Stimulated activated CD4-positive, alpha-beta T cell treated with anti-CD3 and anti-CD28 coated beads, Interleukin-4, amount 100 ng/mL, for 4 hours (primary cell): Measurements from ENCODE around the gene VPS39.

ENCODE experiments used
- DNase-seq, 2 experiments: peaks; one replicate each; pipeline ENCODE4 v3.0.0-alpha.2; 2020

Gene VPS39

GRCh38 chr15:42194513-42194912 lies 13.6 kb downstream of the VPS39 start:
- DNase-seq: no peak

- DNase-seq: no peak
Observed at GRCh38 chr15:42193383-42193782, 14.7 kb downstream of the VPS39 start.

- no peak for DNase-seq
Observed at GRCh38 chr15:42191610-42192346, 16.3 kb downstream of the VPS39 start.

GRCh38 chr15:42190370-42190769 lies 17.7 kb downstream of the VPS39 start:
- DNase-seq: no peak

GRCh38 chr15:42185801-42186200 lies 22.3 kb downstream of the VPS39 start:
- DNase-seq: no peak

GRCh38 chr15:42184736-42185135 lies 23.4 kb downstream of the VPS39 start:
- no peak for DNase-seq

GRCh38 chr15:42184296-42184695 lies 23.8 kb downstream of the VPS39 start:
- DNase-seq: no peak

GRCh38 chr15:42182961-42183360 lies 25.1 kb downstream of the VPS39 start:
- no peak for DNase-seq

- DNase-seq: no peak
Observed at GRCh38 chr15:42182328-42182886, 25.7 kb downstream of the VPS39 start.

- DNase-seq: no peak
Observed at GRCh38 chr15:42178056-42178455, 30.0 kb downstream of the VPS39 start.

- no peak for DNase-seq
Observed at GRCh38 chr15:42175671-42176070, 32.4 kb downstream of the VPS39 start.

GRCh38 chr15:42172475-42172874 lies 35.6 kb downstream of the VPS39 start:
- no peak for DNase-seq

GRCh38 chr15:42171795-42172194 lies 36.3 kb downstream of the VPS39 start:
- DNase-seq: no peak

GRCh38 chr15:42171122-42171521 lies 37.0 kb downstream of the VPS39 start:
- no peak for DNase-seq

GRCh38 chr15:42166225-42166940 lies 41.7 kb downstream of the VPS39 start:
- DNase-seq: no peak

GRCh38 chr15:42165106-42165505 lies 43.0 kb downstream of the VPS39 start:
- no peak for DNase-seq

- no peak for DNase-seq
Observed at GRCh38 chr15:42163947-42164550, 44.1 kb downstream of the VPS39 start.

- no peak for DNase-seq
Observed at GRCh38 chr15:42163291-42163690, 44.8 kb downstream of the VPS39 start.

GRCh38 chr15:42160136-42160535 lies 48.0 kb downstream of the VPS39 start:
- no peak for DNase-seq

GRCh38 chr15:42159381-42160015 lies 48.6 kb downstream of the VPS39 start:
- DNase-seq: no peak

GRCh38 chr15:42158941-42159340 lies 49.2 kb downstream of the VPS39 start:
- no peak for DNase-seq

- DNase-seq: no peak
Observed at GRCh38 chr15:42157981-42158765, 49.9 kb downstream of the VPS39 start.
